HEK293 (cell line): Measurements from ENCODE around the gene FANCC.

Experiments
- KLF16 ChIP-seq: fragments of 450-650 bp; formaldehyde crosslinking; IDR thresholded peaks from 2 replicates; pipeline ENCODE4 v1.5.1; 2017; ENCODE audit warnings: missing biosample characterization, missing genetic modification characterization
- KLF9 ChIP-seq: fragments of 450-650 bp; formaldehyde crosslinking; IDR thresholded peaks from 2 replicates; pipeline ENCODE4 v1.5.1; 2016; ENCODE audit warnings: missing biosample characterization, missing genetic modification characterization, low read depth
- SCRT2 ChIP-seq: fragments of 450-650 bp; formaldehyde crosslinking; IDR thresholded peaks from 2 replicates; pipeline ENCODE4 v1.5.1; 2016; ENCODE audit warnings: missing biosample characterization, missing genetic modification characterization
- TCF7L2 ChIP-seq: IDR thresholded peaks from 2 replicates; pipeline ENCODE4 v1.6.1; 2011; ENCODE audit warnings: low read depth, mild to moderate bottlenecking, inconsistent platforms, low read length, moderate library complexity, borderline replicate concordance
- YY1 ChIP-seq: fragments of 450-650 bp; formaldehyde crosslinking; IDR thresholded peaks from 2 replicates; pipeline ENCODE4 v1.5.1; 2018; ENCODE audit warnings: missing biosample characterization, missing genetic modification characterization
- ZNF114 ChIP-seq: fragments of 450-650 bp; formaldehyde crosslinking; IDR thresholded peaks from 2 replicates; pipeline ENCODE4 v1.5.0; 2017; ENCODE audit warnings: missing biosample characterization, missing genetic modification characterization
- ZNF121 ChIP-seq: fragments of 450-650 bp; formaldehyde crosslinking; IDR thresholded peaks from 2 replicates; pipeline ENCODE4 v1.5.1; 2016; ENCODE audit warnings: missing biosample characterization, missing genetic modification characterization
- ZNF140 ChIP-seq: fragments of 450-650 bp; formaldehyde crosslinking; IDR thresholded peaks from 2 replicates; pipeline ENCODE4 v1.5.1; 2016; ENCODE audit warnings: missing biosample characterization, missing genetic modification characterization
- ZNF529 ChIP-seq: fragments of 450-650 bp; formaldehyde crosslinking; IDR thresholded peaks from 2 replicates; pipeline ENCODE4 v1.5.1; 2017; ENCODE audit warnings: missing genetic modification characterization, missing biosample characterization; ENCODE audit not compliant: insufficient replicate concordance
- ZNF670 ChIP-seq: fragments of 450-650 bp; formaldehyde crosslinking; IDR thresholded peaks from 2 replicates; pipeline ENCODE4 v1.5.1; 2016; ENCODE audit warnings: missing biosample characterization, missing genetic modification characterization, low read depth
- TF ChIP-seq, protein P1 (sequence below): fragments of 450-650 bp; formaldehyde crosslinking; IDR thresholded peaks from 2 replicates; pipeline ENCODE4 v1.5.1; 2016; ENCODE audit warnings: missing biosample characterization, missing genetic modification characterization
- TF ChIP-seq, protein P2 (sequence below): sonication (generic); formaldehyde crosslinking; IDR thresholded peaks from 2 replicates; pipeline ENCODE4 v1.8.1; 2022; ENCODE audit warnings: mild to moderate bottlenecking, moderate library complexity, missing genetic modification reagents
- TF ChIP-seq, protein P3 (sequence below): fragments of 450-650 bp; formaldehyde crosslinking; IDR thresholded peaks from 2 replicates; pipeline ENCODE4 v1.5.1; 2016; ENCODE audit warnings: missing biosample characterization, missing genetic modification characterization, low read depth

DNA sequence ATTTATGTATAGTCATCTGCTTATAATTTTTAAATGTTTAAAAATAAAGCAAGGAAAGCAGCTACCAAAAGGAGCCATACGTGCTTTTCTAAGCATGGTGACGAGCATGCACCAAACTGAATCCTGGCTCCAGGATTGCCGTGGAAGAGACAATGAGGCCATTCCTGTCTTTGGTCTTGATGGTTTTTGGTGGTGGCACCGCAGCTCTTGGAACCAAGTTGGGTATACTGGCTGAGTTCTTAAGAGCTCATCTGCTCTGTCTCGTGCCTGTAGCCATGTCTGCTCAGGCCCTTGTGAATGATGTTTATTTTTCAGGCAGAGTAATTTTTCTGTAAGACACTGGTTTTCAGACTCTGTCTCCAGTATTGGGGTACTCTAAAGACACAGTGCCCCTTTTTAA is 246.1 kb downstream of the FANCC start:
- TF ChIP-seq, protein P1, sequence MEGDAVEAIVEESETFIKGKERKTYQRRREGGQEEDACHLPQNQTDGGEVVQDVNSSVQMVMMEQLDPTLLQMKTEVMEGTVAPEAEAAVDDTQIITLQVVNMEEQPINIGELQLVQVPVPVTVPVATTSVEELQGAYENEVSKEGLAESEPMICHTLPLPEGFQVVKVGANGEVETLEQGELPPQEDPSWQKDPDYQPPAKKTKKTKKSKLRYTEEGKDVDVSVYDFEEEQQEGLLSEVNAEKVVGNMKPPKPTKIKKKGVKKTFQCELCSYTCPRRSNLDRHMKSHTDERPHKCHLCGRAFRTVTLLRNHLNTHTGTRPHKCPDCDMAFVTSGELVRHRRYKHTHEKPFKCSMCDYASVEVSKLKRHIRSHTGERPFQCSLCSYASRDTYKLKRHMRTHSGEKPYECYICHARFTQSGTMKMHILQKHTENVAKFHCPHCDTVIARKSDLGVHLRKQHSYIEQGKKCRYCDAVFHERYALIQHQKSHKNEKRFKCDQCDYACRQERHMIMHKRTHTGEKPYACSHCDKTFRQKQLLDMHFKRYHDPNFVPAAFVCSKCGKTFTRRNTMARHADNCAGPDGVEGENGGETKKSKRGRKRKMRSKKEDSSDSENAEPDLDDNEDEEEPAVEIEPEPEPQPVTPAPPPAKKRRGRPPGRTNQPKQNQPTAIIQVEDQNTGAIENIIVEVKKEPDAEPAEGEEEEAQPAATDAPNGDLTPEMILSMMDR (tag by site-specific recombination): no peak
- TF ChIP-seq ZNF114: no peak
- TF ChIP-seq, protein P2, sequence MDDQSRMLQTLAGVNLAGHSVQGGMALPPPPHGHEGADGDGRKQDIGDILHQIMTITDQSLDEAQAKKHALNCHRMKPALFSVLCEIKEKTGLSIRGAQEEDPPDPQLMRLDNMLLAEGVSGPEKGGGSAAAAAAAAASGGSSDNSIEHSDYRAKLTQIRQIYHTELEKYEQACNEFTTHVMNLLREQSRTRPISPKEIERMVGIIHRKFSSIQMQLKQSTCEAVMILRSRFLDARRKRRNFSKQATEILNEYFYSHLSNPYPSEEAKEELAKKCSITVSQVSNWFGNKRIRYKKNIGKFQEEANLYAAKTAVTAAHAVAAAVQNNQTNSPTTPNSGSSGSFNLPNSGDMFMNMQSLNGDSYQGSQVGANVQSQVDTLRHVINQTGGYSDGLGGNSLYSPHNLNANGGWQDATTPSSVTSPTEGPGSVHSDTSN (CRISPR knock-in tag): no peak
- no peak for TF ChIP-seq KLF16 (tag by site-specific recombination)
- no peak for TF ChIP-seq ZNF529 (tag by site-specific recombination)
- TF ChIP-seq YY1 (tag by site-specific recombination): no peak
- no peak for TF ChIP-seq ZNF140 (tag by site-specific recombination)
- TF ChIP-seq, protein P3, sequence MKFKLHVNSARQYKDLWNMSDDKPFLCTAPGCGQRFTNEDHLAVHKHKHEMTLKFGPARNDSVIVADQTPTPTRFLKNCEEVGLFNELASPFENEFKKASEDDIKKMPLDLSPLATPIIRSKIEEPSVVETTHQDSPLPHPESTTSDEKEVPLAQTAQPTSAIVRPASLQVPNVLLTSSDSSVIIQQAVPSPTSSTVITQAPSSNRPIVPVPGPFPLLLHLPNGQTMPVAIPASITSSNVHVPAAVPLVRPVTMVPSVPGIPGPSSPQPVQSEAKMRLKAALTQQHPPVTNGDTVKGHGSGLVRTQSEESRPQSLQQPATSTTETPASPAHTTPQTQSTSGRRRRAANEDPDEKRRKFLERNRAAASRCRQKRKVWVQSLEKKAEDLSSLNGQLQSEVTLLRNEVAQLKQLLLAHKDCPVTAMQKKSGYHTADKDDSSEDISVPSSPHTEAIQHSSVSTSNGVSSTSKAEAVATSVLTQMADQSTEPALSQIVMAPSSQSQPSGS (tag by site-specific recombination): no peak
- no peak for TF ChIP-seq TCF7L2
- TF ChIP-seq SCRT2 (tag by site-specific recombination): no peak
- TF ChIP-seq KLF9 (tag by site-specific recombination): no peak
- TF ChIP-seq ZNF670 (tag by site-specific recombination): no peak
- TF ChIP-seq ZNF121 (tag by site-specific recombination): no peak
